Ascending aorta (tissue), 2 donors: ENCODE measurements around the gene DTHD1. TPM values are rescaled to one million over a fixed set of nuclear protein-coding genes. Genes with fewer than 3 reads are reported as not detected.

Experiments used
- DNase-seq, 2 donors: peaks; one replicate each; pipeline ENCODE4 v3.0.0-alpha.2; 2019; ENCODE audit warnings: low spot score in 2 of 2
- H3K27ac ChIP-seq, 2 donors: fragments of 200-600 bp; sonication (generic); one replicate each; pipeline ENCODE4 v1.5.1; 2016 to 2017; ENCODE audit warnings: mild to moderate bottlenecking in 1 of 2
- H3K27me3 ChIP-seq: fragments of 200-600 bp; sonication (generic); one replicate; pipeline ENCODE4 v1.5.1; 2017
- H3K36me3 ChIP-seq, 2 donors: fragments of 200-600 bp; sonication (generic); one replicate each; pipeline ENCODE4 v1.5.1; 2016
- H3K4me1 ChIP-seq, 2 donors: fragments of 200-600 bp; sonication (generic); one replicate each; pipeline ENCODE4 v1.5.1; 2016 to 2017; ENCODE audit warnings: mild to moderate bottlenecking in 1 of 2
- H3K4me3 ChIP-seq, 2 donors: fragments of 200-600 bp; sonication (generic); one replicate each; pipeline ENCODE4 v1.5.1; 2016 to 2017; ENCODE audit warnings: mild to moderate bottlenecking in 1 of 2
- H3K9me3 ChIP-seq, 2 donors: fragments of 200-600 bp; sonication (generic); one replicate each; pipeline ENCODE4 v1.5.1; 2016
- intact Hi-C: fragments of 100-400 bp; cut with DNase I; formaldehyde crosslinking; loops from one replicate; pipeline ENCODE4 v1.15.1; 2023
- total RNA-seq: library from RNA; depleted of rRNA; stranded (reverse); fragments of >200 nt; gene quantifications from one replicate; pipeline ENCODE4 v1.1.0, GENCODE V29; 2016
- TF ChIP-seq, protein P1 (sequence below), 3 experiments: fragments of 200-600 bp in 2 of 3; fragments of 450-650 bp in 1 of 3; sonication (generic) in 2 of 3; IDR thresholded peaks; one replicate each; pipeline ENCODE4 v1.5.1; 2016 to 2019; ENCODE audit warnings: antibody characterized with exemption in 3 of 3, mild to moderate bottlenecking in 1 of 3, moderate library complexity in 1 of 3

Gene DTHD1
- total RNA-seq, 1 donor from 2014 or later, result not detected

DNA sequence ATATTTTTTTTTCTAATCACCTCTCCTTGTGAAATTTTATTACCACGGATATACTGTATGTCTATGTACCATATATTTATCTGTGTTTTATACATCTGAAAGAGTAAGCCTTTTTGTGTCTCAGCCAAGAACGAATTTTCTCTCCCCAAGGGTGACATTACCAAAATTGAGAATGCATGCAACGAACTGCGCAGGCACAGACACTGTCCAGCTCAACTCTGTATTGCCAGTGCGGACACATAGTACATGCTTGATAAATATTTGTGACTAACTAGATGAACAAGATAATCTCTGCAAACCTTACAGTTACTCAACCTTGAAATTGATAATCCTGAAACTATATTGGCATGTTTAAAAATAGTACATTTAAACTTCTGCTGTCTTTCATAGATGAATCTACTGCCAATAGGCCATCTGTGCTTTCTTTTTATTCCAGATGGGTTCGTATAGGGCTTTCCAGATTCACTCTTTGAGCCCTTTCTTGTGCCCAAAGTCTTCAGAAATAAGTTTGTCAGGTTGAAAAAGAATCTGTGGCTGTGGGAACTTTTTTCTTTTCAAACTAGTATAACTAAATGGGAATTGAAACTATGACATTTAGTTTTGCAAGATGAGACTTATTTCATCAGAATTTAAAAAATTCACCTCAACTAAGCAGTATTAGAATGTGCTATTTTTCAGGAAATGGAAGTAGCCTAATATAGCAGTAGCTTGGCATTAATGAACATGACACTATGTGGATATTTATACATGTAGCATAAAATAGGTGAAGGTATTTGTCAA, 38.9 kb downstream of the DTHD1 start:
- TF ChIP-seq, protein P1, sequence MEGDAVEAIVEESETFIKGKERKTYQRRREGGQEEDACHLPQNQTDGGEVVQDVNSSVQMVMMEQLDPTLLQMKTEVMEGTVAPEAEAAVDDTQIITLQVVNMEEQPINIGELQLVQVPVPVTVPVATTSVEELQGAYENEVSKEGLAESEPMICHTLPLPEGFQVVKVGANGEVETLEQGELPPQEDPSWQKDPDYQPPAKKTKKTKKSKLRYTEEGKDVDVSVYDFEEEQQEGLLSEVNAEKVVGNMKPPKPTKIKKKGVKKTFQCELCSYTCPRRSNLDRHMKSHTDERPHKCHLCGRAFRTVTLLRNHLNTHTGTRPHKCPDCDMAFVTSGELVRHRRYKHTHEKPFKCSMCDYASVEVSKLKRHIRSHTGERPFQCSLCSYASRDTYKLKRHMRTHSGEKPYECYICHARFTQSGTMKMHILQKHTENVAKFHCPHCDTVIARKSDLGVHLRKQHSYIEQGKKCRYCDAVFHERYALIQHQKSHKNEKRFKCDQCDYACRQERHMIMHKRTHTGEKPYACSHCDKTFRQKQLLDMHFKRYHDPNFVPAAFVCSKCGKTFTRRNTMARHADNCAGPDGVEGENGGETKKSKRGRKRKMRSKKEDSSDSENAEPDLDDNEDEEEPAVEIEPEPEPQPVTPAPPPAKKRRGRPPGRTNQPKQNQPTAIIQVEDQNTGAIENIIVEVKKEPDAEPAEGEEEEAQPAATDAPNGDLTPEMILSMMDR (IDR thresholded peaks at IDR 0.05), result no peak
- no peak for DNase-seq
- Histone ChIP-seq H3K36me3 (no peaks in the 10 kb centered on the region), H3K27ac (no peak overlapping the region), H3K4me1 (no peaks in the 10 kb centered on the region), H3K27me3 (no peaks in the 10 kb centered on the region), H3K9me3 (no peaks in the 10 kb centered on the region), H3K4me3 (no peak overlapping the region)
- intact Hi-C loops, result no loop called here

DNA sequence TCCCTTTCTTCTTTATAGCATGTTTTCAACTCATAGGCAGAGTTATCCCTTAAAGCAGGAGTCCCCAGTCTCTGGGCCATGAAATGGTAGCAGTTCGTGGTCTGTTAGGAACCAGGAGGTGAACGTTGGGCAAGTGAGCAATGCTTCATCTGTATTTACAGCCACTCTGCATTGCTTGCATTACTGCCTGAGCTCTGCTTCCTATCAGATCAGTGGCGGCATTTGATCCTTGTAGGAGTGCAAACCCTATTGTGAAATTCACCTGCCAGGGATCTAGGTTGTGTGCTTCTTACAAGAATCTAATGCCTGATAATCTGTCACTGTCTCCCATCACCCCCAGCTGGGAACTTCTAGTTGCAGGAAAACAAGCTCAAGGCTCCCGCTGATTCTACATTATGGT, 39.8 kb downstream of the DTHD1 start:
- Histone ChIP-seq H3K27ac (no peak overlapping the region), H3K4me1 (no peaks in the 10 kb centered on the region), H3K4me3 (no peak overlapping the region), H3K36me3 (no peaks in the 10 kb centered on the region), H3K9me3 (no peaks in the 10 kb centered on the region), H3K27me3 (no peaks in the 10 kb centered on the region)
- DNase-seq, result no peak
- TF ChIP-seq, protein P1 (IDR thresholded peaks at IDR 0.05), result no peak
- intact Hi-C loops, result no loop called here

DNA sequence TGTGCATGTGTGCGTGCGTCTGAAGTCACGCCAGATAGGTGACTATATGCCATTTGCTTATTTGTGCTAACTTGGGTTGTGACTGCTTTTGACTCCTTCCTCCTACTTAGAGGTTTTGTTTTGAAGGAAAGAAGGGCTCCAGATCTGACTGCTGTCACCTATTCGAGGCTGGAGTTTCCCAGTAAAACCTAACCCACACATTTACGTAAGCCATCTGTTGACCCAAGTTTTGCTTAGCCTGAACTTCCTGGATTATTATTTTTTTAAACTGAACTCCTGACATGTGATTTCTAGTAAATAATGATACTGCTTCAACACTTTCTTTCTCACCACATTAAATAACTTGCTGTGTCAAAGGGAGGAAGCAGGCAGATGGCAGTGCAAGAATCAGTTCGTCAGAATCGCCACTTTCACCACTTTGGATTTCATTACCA, 41.5 kb downstream of the DTHD1 start:
- TF ChIP-seq, protein P1 (IDR thresholded peaks at IDR 0.05), result no peak
- no peak overlapping the region for H3K27ac ChIP-seq
- H3K36me3 ChIP-seq, result no peaks in the 10 kb centered on the region
- H3K27me3 ChIP-seq, result no peaks in the 10 kb centered on the region
- H3K9me3 ChIP-seq, result no peaks in the 10 kb centered on the region
- DNase-seq, result no peak
- H3K4me3 ChIP-seq, result no peak overlapping the region
- intact Hi-C loops, result no loop called here
- H3K4me1 ChIP-seq, result no peaks in the 10 kb centered on the region

DNA sequence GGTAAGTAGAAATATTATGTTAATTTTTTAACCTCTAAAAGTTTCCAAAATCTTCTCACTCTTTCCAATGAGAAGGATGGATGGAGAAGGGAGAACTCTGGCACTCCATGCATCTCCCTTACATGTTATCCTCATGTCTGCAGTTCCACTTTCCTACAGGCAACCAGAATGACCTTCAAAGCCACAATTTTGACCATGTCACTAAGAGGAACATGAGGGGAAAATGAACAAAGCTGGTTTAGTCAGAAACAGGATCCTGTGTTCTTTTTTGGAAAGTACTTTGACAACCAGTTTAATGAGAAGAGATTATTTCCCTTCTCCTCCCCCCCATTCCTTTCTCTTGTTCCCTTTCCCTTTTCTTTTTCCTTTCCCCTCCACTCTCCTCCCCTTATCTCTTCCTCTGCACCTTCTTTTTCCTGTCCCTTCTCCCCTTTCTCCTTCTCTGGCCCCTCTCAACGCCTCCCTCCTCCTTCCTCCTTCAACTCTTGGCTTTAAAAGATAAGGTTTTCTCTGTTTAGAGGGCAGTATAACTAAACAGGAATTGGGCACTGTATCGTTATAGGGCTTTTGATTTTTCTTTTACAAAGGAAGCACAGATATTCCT, 42.5 kb downstream of the DTHD1 start:
- TF ChIP-seq, protein P1 (IDR thresholded peaks at IDR 0.05), result no peak
- Histone ChIP-seq H3K36me3 (no peaks in the 10 kb centered on the region), H3K4me1 (no peaks in the 10 kb centered on the region), H3K27me3 (no peaks in the 10 kb centered on the region), H3K27ac (no peak overlapping the region), H3K9me3 (no peaks in the 10 kb centered on the region), H3K4me3 (no peak overlapping the region)
- DNase-seq, result no peak
- intact Hi-C loops, result no loop called here

DNA sequence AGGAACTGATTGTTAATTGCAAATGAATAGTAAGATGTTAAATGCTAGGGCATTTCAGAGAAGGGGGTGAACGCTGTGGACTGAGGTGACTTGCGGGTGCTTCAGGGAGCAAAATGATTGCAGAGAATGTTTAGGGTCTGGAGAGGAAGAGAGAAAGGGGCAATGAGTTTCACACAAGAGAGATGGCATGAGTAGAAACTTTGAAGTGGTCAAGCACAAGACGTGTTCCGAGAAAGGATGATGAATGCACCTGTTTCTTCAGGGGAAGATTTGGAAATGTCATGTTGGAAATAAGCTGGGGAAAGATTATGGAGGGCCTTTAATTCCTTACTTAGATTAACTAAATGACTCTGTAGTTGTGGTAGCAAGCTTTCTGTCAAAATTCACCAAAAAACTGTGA, 43.4 kb downstream of the DTHD1 start:
- no peak overlapping the region for H3K27ac ChIP-seq
- TF ChIP-seq, protein P1 (IDR thresholded peaks at IDR 0.05), result no peak
- no peaks in the 10 kb centered on the region for H3K36me3 ChIP-seq
- H3K27me3 ChIP-seq, result no peaks in the 10 kb centered on the region
- intact Hi-C loops, result no loop called here
- DNase-seq, result no peak
- H3K4me3 ChIP-seq, result no peak overlapping the region
- H3K4me1 ChIP-seq, result no peaks in the 10 kb centered on the region
- H3K9me3 ChIP-seq, result no peaks in the 10 kb centered on the region
